ENCODE measurements around the gene EMC1.

EMC1 gene

DNA sequence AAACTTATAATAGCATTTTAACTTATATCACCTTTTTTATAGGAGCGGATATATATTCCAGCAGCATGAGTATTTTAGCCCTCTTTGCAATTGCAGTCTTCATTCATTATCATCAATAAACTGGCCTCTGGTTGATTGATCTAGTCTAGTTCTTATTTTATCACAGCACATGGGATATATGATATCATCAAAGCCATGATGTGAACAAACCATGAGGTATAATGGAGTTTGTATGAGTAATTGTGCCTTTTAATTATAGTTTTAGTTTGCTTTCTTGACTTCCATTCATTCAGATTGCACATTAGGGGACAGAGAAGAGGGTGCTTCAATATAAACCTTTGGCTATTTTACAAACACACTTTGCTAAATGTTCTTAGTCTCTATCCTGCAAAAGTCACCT, 37.7 kb downstream of the EMC1 start:
- DNase-seq: no peak

- DNase-seq: no peak
Observed at GRCh38 chr1:19212167-19212566, 39.2 kb downstream of the EMC1 start.

DNA sequence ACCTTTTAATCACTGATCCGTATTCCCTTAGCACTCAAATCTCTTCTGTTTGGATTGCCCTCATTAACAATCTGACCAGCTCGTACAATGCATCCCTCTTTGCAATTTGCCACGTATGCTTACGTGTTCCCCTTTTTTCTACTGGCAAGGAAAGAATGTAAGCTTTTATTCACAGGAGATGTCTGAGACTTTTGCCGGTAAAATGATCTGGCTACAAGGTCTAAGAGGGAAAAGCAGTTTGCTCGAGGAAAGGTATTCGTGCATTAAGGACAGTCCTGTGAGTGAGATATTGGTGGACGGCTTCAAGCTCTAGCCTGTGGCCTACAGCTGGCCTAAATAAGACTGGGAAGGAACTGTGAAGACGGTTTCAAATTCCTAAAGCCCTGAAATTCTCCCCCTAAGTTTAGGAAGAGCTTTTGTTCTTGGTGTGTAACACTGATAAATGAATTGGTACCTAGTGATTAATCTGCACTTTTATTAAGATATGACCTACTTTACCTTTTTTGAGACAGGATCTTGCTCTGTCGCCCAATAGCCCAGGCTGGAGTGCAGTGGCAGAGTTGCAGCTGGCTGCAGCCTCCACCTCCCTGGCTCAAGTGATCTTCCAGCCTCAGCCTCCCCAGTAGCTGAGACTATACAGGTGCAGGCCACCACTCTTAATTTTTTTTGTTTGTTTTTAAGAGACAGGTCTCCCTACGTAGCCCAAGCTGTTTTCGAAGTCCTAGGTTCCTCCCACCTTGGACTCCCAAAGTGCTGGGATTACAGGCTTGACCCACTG, 40.4 kb downstream of the EMC1 start:
- no peak for DNase-seq

GRCh38 chr1:19209990-19210771, 41.1 kb downstream of the EMC1 start, which contains the start of gene UBR4:
UBR4 (minus strand) TSS chr1:19210266; CDS start chr1:19210248, 18 bp downstream.
- peak; percentile 21 to 72 for DNase-seq

DNA sequence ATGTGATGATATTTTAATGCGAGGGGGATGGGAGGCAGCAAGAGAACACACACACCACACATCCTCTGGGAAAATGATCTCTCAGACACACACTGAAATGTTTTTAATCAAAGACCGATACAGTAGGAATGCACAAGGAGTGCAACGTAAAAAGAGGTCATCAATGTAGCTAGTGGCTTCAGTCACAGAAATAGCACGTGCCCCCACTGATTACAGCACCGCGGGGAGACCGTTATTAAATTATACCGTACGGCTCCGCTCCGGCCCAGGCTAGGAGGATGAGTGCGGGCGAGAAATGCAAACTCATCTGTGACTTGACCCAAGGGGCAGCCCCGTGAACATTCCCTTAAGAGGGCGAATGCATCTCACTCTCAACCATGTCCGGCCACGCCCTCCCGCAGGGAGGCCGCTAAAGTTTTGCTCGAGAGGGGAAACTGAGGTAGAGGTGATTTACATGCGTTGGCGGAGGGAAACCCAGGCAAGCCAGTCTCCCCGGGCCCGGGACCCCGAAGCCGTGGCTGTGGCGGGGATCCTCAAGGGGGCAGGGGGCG, 41.8 kb downstream of the EMC1 start:
- DNase-seq: no peak

GRCh38 chr1:19208710-19209438, 42.5 kb downstream of the EMC1 start:
- DNase-seq: no peak

DNA sequence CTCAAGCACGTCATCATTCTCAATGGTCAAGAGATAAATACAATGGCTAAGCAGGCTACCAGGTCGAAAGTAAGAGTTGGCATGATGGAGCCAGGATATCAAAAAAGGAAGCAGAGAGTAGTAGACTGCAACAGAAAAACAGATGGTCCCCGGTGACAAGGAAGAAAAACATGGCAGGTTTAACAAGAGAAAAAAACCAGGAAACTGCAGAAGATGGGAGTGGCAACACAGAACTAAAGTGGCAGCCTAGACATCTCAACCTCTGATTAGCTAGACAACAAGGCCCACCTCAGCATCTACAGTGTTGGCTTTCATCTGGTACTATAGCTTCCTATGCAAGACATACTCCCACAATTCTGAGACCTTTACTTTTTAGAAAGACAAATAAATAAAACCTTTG, 44.4 kb downstream of the EMC1 start:
- DNase-seq: no peak

- no peak for DNase-seq
Observed at GRCh38 chr1:19205845-19206244, 45.5 kb downstream of the EMC1 start.

- DNase-seq: no peak
Observed at GRCh38 chr1:19205403-19205802, 45.9 kb downstream of the EMC1 start.

DNA sequence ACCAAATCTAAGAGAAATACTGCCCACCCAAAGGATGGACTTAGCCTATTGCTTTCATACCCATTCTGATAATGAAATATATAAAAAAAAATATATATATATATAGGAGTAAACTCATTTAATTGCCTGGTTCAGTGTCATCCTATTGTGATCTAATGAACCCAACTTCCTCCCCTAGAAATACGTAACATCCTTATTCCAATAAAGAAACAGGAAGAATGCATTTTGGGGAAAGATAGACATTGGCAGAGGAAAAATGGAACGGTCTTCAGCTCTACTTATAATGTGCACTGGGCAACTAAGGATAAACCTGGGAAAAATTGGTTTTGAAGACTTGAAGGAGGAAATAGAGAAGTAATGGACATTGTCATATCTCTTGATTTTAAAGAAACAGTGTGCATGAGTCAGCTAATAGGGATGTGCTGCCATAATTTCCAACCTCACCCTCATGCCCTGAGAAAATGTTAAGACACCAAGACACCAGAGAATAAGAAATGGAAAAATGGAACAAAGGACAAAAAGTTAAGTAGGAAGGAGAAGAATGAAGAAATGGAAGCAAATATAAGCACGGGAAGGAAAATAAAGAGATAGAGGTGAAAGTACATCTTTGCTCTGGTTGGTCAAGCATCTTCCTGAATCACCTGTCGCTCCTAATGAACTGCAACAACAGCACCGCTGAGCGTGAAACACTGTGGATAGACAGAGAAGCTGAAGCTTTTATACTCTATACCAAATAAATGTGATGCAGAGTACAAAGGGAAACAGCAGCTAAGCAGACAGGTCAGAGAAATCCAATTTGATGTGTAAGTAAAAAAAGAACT, 46.7 kb downstream of the EMC1 start:
- DNase-seq: no peak

DNA sequence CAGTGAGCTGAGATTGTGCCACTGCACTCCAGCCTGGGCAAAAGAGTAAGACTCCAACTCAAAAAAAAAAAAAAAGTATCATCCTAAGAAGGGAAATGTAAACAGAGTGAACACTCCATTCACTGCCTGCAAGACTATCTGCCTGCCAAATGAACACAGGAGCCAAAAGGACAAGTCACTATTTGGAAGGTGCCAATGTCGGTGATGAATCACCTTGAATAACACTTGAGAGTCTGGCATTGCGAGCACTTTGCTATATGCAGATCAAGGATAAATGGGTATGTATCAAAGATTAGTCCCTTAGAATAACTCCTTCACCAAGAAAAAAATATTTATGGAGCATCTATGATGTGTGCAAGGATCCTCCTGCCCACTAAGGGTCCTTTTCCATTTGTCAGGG, 47.9 kb downstream of the EMC1 start:
- no peak for DNase-seq

GRCh38 chr1:19202396-19202795, 48.9 kb downstream of the EMC1 start:
- no peak for DNase-seq

DNA sequence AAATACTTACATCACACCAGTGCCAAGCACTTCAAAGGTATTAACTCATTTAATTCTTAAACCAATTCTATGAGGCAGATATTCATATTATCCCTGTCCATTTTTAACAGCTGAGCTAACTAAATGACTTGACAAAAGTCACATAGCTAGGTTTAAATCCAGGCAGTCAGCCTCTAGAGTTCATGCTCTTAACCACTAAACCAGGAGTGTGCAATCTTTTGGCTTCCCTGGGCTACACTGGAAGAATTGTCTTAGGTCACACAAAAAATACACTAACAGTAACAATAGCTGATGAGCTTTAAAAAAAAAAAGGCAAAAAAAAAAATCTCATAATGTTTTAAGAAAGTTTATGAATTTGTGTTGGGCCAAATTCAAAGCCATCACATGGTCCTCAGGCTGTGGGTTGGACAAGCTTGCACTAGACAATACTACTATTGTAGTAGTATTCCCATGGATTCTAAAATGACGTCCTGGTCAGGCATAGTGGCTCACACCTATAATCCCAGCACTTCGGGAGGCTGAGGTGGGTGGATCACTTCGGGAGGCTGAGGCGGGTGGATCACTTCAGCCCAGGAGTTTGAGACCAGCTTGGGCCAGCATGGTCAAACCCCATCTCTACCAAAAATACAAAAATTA, 51.2 kb downstream of the EMC1 start:
- DNase-seq: no peak

DNA sequence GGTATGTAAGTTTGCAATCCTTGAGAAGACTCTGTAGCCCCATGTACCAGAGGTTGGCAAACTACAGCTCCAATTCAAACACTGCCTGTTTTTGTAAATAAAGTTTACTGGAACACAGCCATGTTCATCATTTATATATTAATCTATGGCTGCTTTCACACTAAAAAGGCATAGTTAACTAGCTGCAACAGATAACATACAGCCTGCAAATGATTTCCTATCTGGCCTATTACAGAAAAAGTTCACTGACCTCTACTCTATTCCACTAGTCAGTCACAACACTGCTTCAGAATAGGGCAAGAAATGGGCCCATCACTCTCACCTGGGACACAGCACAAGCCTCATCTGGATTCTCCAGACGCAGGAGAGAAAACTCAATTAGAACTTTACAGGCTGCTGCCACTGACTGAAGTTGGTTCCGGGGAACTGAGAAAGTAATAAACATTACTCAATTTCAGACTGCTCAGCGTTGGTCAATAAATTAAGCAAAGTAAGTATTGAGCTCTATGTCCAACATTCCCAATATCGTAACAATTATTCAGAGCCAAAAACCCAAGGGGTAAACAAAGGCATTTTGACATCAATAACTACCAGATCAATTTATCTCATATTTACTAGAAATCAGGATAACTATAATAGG, 51.9 kb downstream of the EMC1 start:
- DNase-seq: no peak

DNA sequence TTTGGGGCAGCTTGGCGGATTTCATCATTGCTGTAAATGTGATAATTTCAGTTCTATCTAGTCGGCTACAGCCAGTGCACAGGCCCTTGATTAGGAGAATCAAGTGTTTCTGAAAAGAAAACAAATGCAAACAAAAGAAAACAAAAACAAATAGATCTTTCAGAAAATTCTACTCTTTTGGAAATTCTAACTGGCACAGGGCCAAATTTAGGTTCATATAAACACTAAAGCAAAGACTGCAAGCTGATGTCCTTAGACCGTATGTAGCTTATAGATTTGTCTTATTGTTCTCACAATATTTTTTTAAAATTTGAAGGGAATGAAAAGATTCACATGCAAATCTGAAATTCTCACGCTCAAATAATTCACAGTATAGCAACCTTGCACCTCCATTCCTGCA, 52.5 kb downstream of the EMC1 start:
- no peak for DNase-seq

DNA sequence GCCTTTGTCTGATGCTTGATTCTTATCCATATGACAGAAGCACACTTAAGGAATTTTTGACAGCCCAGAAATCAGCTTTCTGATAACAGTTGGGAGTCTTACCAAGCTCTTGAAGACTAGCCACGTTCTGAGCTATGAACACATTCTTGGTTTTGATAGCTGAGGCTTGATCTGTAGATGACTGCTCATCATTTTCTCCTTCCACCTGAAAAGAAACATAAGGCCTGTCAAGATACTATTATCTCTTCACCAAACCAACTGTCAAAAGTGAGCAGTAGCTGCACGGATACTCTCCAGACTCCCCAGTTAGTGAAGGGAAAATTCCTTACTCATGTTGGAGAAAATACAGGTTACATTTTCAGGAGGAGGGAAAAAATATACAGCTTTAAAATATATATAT, 53.5 kb downstream of the EMC1 start:
- DNase-seq: no peak

DNA sequence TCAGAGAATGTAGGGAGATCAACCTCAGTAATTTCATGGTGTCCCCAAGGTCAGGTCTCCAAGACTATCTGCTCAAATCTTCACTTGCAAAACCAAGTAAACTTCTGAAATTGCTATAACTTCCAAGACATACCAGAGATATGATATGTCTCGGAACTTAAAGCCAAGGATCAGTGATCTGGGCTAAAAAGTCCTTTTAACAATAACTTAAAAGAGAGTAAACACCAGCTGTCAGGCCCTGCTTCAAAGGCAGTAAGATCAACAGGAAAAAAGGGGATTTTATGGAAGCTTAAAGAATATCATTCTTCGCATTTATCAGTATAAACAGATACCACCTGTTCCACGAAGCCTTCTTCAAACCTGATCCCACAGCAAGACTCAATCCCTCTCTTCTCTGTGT, 55.0 kb downstream of the EMC1 start:
- no peak for DNase-seq

DNA sequence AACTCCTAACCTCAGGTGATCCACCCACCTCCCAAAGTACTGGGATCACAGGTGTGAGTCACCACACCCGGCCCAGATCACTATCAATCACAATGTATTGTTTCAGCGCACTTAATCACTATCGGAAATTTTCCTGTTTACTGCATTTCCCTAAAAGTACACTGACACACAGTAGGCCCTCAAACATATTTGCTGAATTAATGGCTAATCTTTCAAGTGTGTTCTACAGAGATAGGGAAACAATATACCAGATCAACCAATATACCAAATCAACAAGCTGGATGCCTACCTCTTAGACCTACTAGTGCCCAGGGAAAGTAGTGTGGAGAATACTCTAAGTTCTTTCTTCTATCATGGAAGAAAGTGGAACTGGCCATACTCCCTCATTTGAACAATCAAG, 58.3 kb downstream of the EMC1 start:
- DNase-seq: no peak

- DNase-seq: no peak
Observed at GRCh38 chr1:19191811-19192210, 59.5 kb downstream of the EMC1 start.

DNA sequence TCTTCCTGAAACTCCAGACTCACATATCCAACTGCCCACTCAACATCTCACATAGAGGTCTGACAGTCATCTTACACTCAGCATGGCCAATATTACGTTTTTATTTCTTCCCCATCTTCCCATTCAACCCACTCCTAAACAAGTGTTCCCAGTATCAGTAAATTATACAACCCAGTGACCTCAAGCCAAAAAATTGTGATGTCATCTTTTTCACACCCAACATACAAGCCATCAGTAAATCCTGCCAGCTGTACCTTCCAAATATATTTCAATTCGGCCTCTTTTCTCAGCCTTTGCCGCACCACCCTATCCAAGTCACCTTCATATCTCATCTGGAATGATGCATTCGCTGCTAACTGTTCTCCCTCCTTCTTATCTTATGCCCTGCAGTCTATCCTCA, 60.9 kb downstream of the EMC1 start:
- no peak for DNase-seq

- DNase-seq: no peak
Observed at GRCh38 chr1:19189270-19189669, 62.1 kb downstream of the EMC1 start.
